Measurements from ENCODE around the gene RGS12. TPM values are rescaled to one million over a fixed set of nuclear protein-coding genes. Genes with fewer than 3 reads are reported as not detected.

The RGS12 gene
- polyA plus RNA-seq, 2 donors, result 54.3 to 62.9 TPM

DNA sequence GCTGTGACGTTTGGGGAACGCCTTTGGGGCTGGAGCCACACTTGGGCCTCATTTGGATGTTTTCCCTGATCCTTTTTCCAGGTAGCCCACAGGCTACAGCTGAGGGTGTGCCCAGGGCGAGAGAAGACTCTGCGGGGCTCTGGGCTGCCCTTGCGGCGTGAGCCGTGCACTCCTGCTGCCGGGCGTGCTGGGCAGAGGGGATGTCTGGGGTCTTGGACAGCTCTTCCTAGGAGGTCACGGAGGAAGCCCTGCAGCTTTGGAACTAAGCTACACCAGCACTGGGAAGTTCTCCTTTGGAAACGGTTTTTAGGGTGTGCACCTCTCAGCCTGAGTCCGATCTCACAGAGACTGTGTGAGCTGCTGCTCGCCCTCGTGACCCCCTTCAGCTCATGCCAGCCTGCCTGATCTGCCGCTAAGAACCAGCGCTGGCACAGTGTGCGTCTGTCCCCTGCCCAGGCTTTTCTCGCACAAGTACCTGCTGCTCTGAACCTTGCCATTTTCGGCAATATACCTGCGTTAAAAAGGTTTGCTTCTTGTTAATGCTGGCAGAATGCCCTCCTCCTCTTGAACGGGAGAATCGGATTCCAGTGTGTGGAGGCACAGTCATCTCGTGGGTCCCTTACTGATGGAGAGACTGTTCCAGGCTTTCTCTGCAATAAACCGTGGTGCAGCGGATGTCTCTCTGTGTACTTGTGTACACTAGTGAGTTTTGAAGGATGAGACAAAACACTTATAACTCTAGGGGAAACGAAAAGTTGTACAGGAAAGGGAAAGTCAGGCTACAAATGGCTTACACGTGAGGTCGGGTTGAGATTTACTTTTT, 29.6 kb upstream of the RGS12 start:
- peaks cover 0 to 2% of the 10 kb centered on the region in 2 donors for H3K9me3 ChIP-seq (ENCODE audit: control insufficient read depth in 2 of 2, insufficient read depth in 1 of 2, low read depth in 1 of 2, low read length in 1 of 2)
- no peak overlapping the region for H3K27ac ChIP-seq (ENCODE audit: low read depth in 2 of 2, low read length in 1 of 2)
- no peaks in the 10 kb centered on the region for H3K27me3 ChIP-seq (ENCODE audit: control insufficient read depth in 1 of 2, insufficient read depth in 2 of 2, low read length in 2 of 2)
- H3K4me1 ChIP-seq (ENCODE audit: control insufficient read depth in 2 of 2, insufficient read depth in 2 of 2, low read length in 1 of 2), result no peaks in the 10 kb centered on the region
- no peak overlapping the region for H3K4me3 ChIP-seq (ENCODE audit: low read depth in 1 of 2, low read length in 2 of 2)
- WGBS, 2 donors, result 80 to 84% methylated on average over 28 of the region's 28 CpGs
- H3K36me3 ChIP-seq (ENCODE audit: control insufficient read depth in 2 of 2, insufficient read depth in 2 of 2, low read length in 1 of 2), result no peaks in the 10 kb centered on the region

DNA sequence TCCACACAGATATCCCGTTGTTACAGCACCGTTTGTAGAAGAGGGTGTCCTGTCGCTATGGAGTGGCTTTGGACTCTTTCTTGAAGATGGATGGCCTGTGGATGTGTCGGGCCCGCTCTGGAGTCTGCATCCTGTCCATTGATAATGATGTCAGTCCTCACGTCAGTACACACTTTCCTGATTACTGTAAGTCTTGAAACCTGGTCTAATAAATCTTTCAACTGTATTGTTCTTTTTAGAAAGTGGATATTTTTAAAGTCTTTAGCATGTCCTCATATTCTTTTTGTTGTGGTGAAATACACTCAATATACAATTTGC, 29.0 kb upstream of the RGS12 start:
- WGBS, 2 donors, result 64 to 65% methylated on average over 6 of the region's 6 CpGs
- no peak overlapping the region for H3K4me3 ChIP-seq (ENCODE audit: low read depth in 1 of 2, low read length in 2 of 2)
- no peaks in the 10 kb centered on the region for H3K36me3 ChIP-seq (ENCODE audit: control insufficient read depth in 2 of 2, insufficient read depth in 2 of 2, low read length in 1 of 2)
- H3K4me1 ChIP-seq (ENCODE audit: control insufficient read depth in 2 of 2, insufficient read depth in 2 of 2, low read length in 1 of 2), result no peaks in the 10 kb centered on the region
- H3K9me3 ChIP-seq (ENCODE audit: control insufficient read depth in 2 of 2, insufficient read depth in 1 of 2, low read depth in 1 of 2, low read length in 1 of 2), result peaks cover 0 to 2% of the 10 kb centered on the region in 2 donors
- no peak overlapping the region for H3K27ac ChIP-seq (ENCODE audit: low read depth in 2 of 2, low read length in 1 of 2)
- H3K27me3 ChIP-seq (ENCODE audit: control insufficient read depth in 1 of 2, insufficient read depth in 2 of 2, low read length in 2 of 2), result no peaks in the 10 kb centered on the region

DNA sequence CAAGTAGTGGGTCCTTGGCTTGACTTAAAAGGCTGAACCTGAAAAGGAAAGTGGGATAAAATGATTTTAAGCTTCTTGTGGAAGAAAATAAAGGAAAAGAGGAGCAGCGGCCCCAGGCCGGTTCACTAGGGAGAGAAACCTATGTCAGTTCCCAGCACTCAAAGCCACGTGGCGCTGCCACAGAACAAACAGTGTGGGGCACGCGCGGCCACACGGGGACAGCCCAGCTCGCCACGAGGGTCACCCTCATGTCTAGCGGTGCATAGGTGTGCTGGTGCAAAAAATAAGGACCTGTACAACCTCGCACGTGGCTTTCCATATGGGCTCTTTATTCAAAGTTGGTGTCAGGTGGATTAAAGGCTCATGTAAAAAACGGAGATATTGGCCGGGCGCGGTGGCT, 26.7 kb upstream of the RGS12 start:
- H3K4me3 ChIP-seq (ENCODE audit: low read depth in 1 of 2, low read length in 2 of 2), result no peak overlapping the region
- H3K36me3 ChIP-seq (ENCODE audit: control insufficient read depth in 2 of 2, insufficient read depth in 2 of 2, low read length in 1 of 2), result no peaks in the 10 kb centered on the region
- H3K27ac ChIP-seq (ENCODE audit: low read depth in 2 of 2, low read length in 1 of 2), result no peak overlapping the region
- no peaks in the 10 kb centered on the region for H3K27me3 ChIP-seq (ENCODE audit: control insufficient read depth in 1 of 2, insufficient read depth in 2 of 2, low read length in 2 of 2)
- 90 to 91% methylated on average over 17 of the region's 17 CpGs for WGBS, 2 donors
- no peaks in the 10 kb centered on the region for H3K9me3 ChIP-seq (ENCODE audit: control insufficient read depth in 2 of 2, insufficient read depth in 1 of 2, low read depth in 1 of 2, low read length in 1 of 2)
- no peaks in the 10 kb centered on the region for H3K4me1 ChIP-seq (ENCODE audit: control insufficient read depth in 2 of 2, insufficient read depth in 2 of 2, low read length in 1 of 2)

DNA sequence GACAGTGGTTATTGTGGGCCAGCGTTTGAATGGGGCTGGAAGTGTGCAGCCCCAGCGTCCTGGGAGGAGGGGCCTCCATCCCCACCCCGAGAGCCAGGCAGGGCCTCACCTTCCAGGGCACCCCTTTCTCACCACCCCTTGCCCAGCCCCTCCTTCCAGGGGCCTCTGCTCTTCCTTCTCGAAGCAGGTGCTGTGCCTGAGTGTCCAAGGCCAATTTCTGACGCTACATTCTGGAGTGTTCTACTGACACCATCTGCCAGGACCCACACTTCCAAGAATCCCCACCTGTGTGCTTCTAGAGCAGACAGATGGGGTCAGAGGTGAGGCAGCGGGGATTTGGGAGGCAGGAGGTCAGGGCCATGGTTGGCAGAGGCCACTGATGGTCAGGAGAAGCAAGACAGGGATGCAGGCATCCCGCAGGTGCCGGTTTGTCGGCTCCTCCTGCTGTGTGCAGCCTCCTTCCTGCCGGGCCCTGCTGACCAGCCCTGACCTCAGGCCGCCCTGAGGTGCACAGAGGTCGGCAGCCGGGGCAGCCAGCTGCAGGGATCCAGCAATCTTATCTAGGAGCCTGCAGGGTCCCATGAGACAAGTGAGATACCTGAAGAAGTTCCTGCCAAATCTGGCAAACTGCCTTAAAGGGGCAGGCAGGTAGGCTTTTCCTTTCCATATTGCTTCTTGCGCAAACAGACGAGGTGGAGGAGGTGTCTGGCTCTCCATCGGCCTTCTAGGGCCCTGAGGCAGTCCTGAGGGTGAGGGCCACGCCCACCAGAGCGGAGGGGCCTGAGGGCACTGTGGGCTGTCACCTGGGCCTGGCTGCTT, 25.0 kb upstream of the RGS12 start:
- Histone ChIP-seq H3K27me3 (ENCODE audit: control insufficient read depth in 1 of 2, insufficient read depth in 2 of 2, low read length in 2 of 2) (no peaks in the 10 kb centered on the region), H3K27ac (ENCODE audit: low read depth in 2 of 2, low read length in 1 of 2) (no peak overlapping the region), H3K4me1 (ENCODE audit: control insufficient read depth in 2 of 2, insufficient read depth in 2 of 2, low read length in 1 of 2) (no peaks in the 10 kb centered on the region), H3K4me3 (ENCODE audit: low read depth in 1 of 2, low read length in 2 of 2) (no peak overlapping the region), H3K36me3 (ENCODE audit: control insufficient read depth in 2 of 2, insufficient read depth in 2 of 2, low read length in 1 of 2) (no peaks in the 10 kb centered on the region), H3K9me3 (ENCODE audit: control insufficient read depth in 2 of 2, insufficient read depth in 1 of 2, low read depth in 1 of 2, low read length in 1 of 2) (no peaks in the 10 kb centered on the region)
- WGBS, 2 donors, result 64 to 69% methylated on average over 17 to 18 of the region's 18 CpGs

DNA sequence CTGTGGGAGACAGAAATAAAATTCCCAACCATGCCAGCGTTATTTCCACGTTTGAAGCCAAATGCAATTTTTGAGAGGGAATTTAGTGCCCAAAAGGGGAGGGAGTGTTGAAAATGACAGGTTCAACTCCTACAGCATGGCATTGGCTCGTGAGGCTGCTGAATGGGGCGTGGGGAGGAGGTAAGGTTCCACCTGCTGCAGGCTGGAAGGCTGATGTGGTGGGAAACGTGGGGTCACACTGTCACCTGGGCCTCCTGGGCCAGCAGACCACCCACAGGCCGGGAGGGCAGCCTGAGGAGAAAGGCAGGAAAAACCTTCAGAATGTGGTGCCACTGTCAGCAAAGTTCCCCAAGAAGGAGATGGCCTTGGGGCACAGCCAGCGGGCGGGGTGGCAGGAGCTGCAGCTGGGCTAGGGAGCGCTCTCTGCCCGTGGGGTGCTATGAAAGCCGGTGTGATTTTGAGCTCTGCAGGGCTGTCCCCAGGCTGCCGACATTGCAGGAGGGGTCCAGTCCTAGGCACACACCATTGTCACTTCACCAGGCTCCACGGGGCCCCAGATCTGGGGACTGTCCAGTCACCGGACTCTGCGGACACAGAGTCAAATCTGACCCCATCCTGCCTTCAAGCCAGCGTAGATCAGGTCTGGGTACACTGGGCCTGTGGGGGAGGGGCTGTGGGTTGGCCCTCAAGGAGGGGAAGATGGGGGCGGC, 24.3 kb upstream of the RGS12 start:
- Histone ChIP-seq H3K9me3 (ENCODE audit: control insufficient read depth in 2 of 2, insufficient read depth in 1 of 2, low read depth in 1 of 2, low read length in 1 of 2) (no peaks in the 10 kb centered on the region), H3K4me3 (ENCODE audit: low read depth in 1 of 2, low read length in 2 of 2) (no peak overlapping the region), H3K27ac (ENCODE audit: low read depth in 2 of 2, low read length in 1 of 2) (no peak overlapping the region), H3K36me3 (ENCODE audit: control insufficient read depth in 2 of 2, insufficient read depth in 2 of 2, low read length in 1 of 2) (no peaks in the 10 kb centered on the region), H3K4me1 (ENCODE audit: control insufficient read depth in 2 of 2, insufficient read depth in 2 of 2, low read length in 1 of 2) (no peaks in the 10 kb centered on the region), H3K27me3 (ENCODE audit: control insufficient read depth in 1 of 2, insufficient read depth in 2 of 2, low read length in 2 of 2) (no peaks in the 10 kb centered on the region)
- 78 to 80% methylated on average over 17 of the region's 17 CpGs for WGBS, 2 donors

DNA sequence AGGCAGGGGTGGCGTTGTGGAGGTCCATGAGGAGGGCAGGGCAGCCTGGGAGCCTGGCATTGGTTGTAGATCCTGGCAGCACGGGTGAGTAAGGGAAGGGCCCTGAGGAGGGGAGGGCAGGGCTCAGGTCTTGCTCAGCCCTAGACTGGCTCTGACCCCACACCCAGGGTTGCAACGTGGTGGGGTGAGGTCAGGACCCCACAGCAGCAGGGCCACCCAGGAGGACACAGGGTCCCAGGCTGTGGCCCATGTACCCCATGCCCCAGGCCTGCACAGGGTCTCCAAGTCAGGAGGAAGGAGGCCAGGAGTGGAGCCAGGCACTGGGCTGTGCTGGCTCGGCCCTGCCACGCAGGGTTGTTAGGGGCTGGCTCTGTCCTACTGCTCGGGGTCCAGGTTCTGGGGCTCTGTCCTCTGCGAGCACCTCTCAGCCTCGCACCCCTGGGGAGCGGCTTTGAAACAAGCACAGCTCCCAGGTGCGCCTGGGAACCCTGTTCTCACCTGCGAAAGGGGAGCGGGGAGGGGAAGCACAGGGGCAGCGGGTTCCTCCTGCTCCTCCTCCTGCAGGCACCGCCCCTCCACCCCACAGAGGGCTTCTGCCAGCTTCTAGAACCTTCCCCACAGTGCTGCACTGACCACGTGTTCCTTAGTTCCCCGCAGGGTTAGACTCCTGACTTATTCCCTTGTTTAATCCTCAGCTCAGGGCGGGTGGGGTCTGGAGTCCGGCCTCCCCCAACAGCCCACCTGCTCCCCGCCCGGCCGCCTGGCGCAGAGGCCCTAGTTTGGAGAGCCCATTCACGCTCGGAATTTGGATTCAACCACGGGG, 23.5 kb upstream of the RGS12 start:
- Histone ChIP-seq H3K27me3 (ENCODE audit: control insufficient read depth in 1 of 2, insufficient read depth in 2 of 2, low read length in 2 of 2) (no peaks in the 10 kb centered on the region), H3K4me1 (ENCODE audit: control insufficient read depth in 2 of 2, insufficient read depth in 2 of 2, low read length in 1 of 2) (no peaks in the 10 kb centered on the region), H3K9me3 (ENCODE audit: control insufficient read depth in 2 of 2, insufficient read depth in 1 of 2, low read depth in 1 of 2, low read length in 1 of 2) (no peaks in the 10 kb centered on the region), H3K36me3 (ENCODE audit: control insufficient read depth in 2 of 2, insufficient read depth in 2 of 2, low read length in 1 of 2) (no peaks in the 10 kb centered on the region), H3K4me3 (ENCODE audit: low read depth in 1 of 2, low read length in 2 of 2) (no peak overlapping the region), H3K27ac (ENCODE audit: low read depth in 2 of 2, low read length in 1 of 2) (no peak overlapping the region)
- WGBS, 2 donors, result 80 to 83% methylated on average over 23 to 25 of the region's 25 CpGs

DNA sequence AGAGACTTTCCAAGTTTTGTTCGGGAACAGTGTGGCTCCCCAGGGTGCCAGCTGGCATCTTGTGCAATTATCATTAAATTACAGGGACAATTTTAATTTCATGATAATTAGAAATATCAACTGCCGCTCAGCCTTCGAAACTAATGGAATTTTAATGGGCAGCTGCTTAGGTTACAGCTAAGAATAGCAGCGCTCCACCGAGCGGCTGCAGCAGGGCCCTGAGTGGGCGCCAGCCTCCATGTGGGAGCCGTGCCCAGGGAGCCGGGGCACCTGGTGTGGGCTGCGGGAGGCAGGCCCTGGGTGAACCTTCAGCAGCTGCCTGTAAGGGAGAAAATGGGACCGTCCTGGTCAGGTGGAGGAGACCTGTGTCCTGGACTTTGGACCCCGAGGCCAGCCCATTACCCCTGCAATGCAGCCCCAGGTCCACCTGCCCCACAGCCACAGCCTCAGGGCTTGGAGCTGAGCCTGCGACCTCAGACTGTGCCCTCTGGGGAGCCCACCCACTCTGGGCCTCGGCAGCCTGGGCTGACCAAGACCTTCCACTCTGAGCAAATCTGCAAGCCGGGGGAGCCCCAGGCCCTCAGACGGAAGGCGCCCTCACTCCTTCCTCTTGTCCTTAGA, 22.7 kb upstream of the RGS12 start:
- Histone ChIP-seq H3K4me1 (ENCODE audit: control insufficient read depth in 2 of 2, insufficient read depth in 2 of 2, low read length in 1 of 2) (no peaks in the 10 kb centered on the region), H3K27ac (ENCODE audit: low read depth in 2 of 2, low read length in 1 of 2) (no peak overlapping the region), H3K4me3 (ENCODE audit: low read depth in 1 of 2, low read length in 2 of 2) (no peak overlapping the region), H3K9me3 (ENCODE audit: control insufficient read depth in 2 of 2, insufficient read depth in 1 of 2, low read depth in 1 of 2, low read length in 1 of 2) (no peaks in the 10 kb centered on the region), H3K27me3 (ENCODE audit: control insufficient read depth in 1 of 2, insufficient read depth in 2 of 2, low read length in 2 of 2) (no peaks in the 10 kb centered on the region), H3K36me3 (ENCODE audit: control insufficient read depth in 2 of 2, insufficient read depth in 2 of 2, low read length in 1 of 2) (no peaks in the 10 kb centered on the region)
- WGBS, 2 donors, result 65 to 68% methylated on average over 16 to 17 of the region's 17 CpGs

DNA sequence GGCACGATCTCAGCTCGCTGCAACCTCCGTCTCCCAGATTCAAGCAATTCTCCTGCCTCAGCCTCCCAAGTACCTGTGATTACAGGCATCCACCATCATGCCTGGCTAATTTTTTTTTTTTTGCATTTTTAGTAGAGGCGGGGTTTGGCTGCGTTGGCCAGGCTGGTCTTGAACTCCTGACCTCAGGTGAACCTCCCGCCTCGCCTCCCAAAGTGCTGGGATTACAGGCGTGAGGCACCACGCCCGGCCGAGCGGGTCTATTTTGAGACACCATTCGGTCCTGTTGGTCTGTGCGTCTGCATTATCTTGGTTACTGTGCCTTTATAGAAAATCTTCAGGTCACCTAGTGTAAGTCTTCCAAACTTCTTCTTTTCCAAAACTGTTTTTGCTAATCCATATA, 21.7 kb upstream of the RGS12 start:
- Histone ChIP-seq H3K27me3 (ENCODE audit: control insufficient read depth in 1 of 2, insufficient read depth in 2 of 2, low read length in 2 of 2) (no peaks in the 10 kb centered on the region), H3K4me1 (ENCODE audit: control insufficient read depth in 2 of 2, insufficient read depth in 2 of 2, low read length in 1 of 2) (no peaks in the 10 kb centered on the region), H3K9me3 (ENCODE audit: control insufficient read depth in 2 of 2, insufficient read depth in 1 of 2, low read depth in 1 of 2, low read length in 1 of 2) (no peaks in the 10 kb centered on the region), H3K27ac (ENCODE audit: low read depth in 2 of 2, low read length in 1 of 2) (no peak overlapping the region), H3K36me3 (ENCODE audit: control insufficient read depth in 2 of 2, insufficient read depth in 2 of 2, low read length in 1 of 2) (no peaks in the 10 kb centered on the region), H3K4me3 (ENCODE audit: low read depth in 1 of 2, low read length in 2 of 2) (no peak overlapping the region)
- WGBS, 2 donors, result 85% methylated on average over 14 of the region's 14 CpGs

DNA sequence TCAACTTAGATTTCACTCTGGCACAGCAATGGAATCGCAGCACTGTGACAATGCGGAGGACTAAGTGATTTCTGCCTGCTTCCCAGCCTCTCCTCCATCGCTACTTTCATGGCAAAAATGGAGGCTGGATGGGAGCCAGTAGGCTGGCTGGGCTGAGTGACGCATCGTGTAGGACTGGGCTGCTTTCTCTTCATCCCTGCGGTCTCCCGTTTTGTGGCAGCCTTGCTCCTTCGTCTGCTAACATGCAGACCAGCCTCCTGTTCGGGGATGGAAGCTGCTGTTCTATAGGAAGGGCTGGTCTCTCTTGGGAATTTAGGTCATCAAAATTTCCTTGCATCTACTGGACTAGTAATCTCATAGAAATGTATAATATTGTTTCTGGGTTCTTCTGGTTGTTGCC, 15.8 kb upstream of the RGS12 start:
- Histone ChIP-seq H3K27ac (ENCODE audit: low read depth in 2 of 2, low read length in 1 of 2) (no peak overlapping the region), H3K27me3 (ENCODE audit: control insufficient read depth in 1 of 2, insufficient read depth in 2 of 2, low read length in 2 of 2) (no peaks in the 10 kb centered on the region), H3K4me1 (ENCODE audit: control insufficient read depth in 2 of 2, insufficient read depth in 2 of 2, low read length in 1 of 2) (no peaks in the 10 kb centered on the region), H3K36me3 (ENCODE audit: control insufficient read depth in 2 of 2, insufficient read depth in 2 of 2, low read length in 1 of 2) (no peaks in the 10 kb centered on the region), H3K9me3 (ENCODE audit: control insufficient read depth in 2 of 2, insufficient read depth in 1 of 2, low read depth in 1 of 2, low read length in 1 of 2) (no peaks in the 10 kb centered on the region), H3K4me3 (ENCODE audit: low read depth in 1 of 2, low read length in 2 of 2) (no peak overlapping the region)
- 84 to 87% methylated on average over 9 of the region's 9 CpGs for WGBS, 2 donors
